ENCODE results near the gene FRMD4A.

- TF ChIP-seq CTCF (IDR thresholded peaks at IDR 0.05) (no peak), POLR2A (IDR thresholded peaks at IDR 0.05) (no peak)
These were observed 675.9 kb downstream of the FRMD4A start for GRCh38 chr10:13654846-13655245.
